ENCODE measurements around the gene VTI1A. TPM values are rescaled to one million over a fixed set of nuclear protein-coding genes. Genes with fewer than 3 reads are reported as not detected.
A peak's percentile ranks its signal among the peaks of the same experiment; 100 is the strongest.

VTI1A gene
- polyA plus RNA-seq, 6 donors from 2014 or later = 24.9 to 42.9 (median 40.3) TPM

GRCh38 chr10:112678987-112679386 is 232.0 kb downstream of the VTI1A start:
- H3K27me3 Mint-ChIP-seq = no peaks in the 10 kb centered on the region
- peaks cover 0 to 4% of the 10 kb centered on the region in 2 donors for H3K36me3 Mint-ChIP-seq

GRCh38 chr10:112679392-112679791 is 232.4 kb downstream of the VTI1A start:
- Mint-ChIP-seq H3K9me3 (no peaks in the 10 kb centered on the region), H3K27me3 (no peaks in the 10 kb centered on the region), H3K36me3 (peaks cover 0 to 4% of the 10 kb centered on the region in 2 donors), H3K4me1 (no peaks in the 10 kb centered on the region), H3K27ac (no peak overlapping the region), H3K4me3 (no peak overlapping the region)
- ATAC-seq (ENCODE audit: low read depth in 2 of 2) = no peak
- no peak for DNase-seq

More at GRCh38 chr10:112678987-112679386, 232.0 kb downstream of the VTI1A start:
- H3K9me3 Mint-ChIP-seq = no peaks in the 10 kb centered on the region
- H3K27ac Mint-ChIP-seq = no peak overlapping the region
- no peaks in the 10 kb centered on the region for H3K4me1 Mint-ChIP-seq
- H3K4me3 Mint-ChIP-seq = no peak overlapping the region
- DNase-seq (no peak), ATAC-seq (ENCODE audit: low read depth in 2 of 2) (no peak)

GRCh38 chr10:112680586-112680985 is 233.6 kb downstream of the VTI1A start:
- H3K4me1 Mint-ChIP-seq = no peaks in the 10 kb centered on the region
- peaks cover 7 to 12% of the 10 kb centered on the region in 2 donors for H3K36me3 Mint-ChIP-seq
- H3K27ac Mint-ChIP-seq = peak overlapping the region in 2 of 6 donors; percentile 15 to 33
- H3K27me3 Mint-ChIP-seq = no peaks in the 10 kb centered on the region
- no peak overlapping the region for H3K4me3 Mint-ChIP-seq
- no peak for ATAC-seq (ENCODE audit: low read depth in 2 of 2)
- DNase-seq = no peak
- H3K9me3 Mint-ChIP-seq = no peaks in the 10 kb centered on the region

- H3K36me3 Mint-ChIP-seq = peaks cover 19 to 27% of the 10 kb centered on the region in 2 donors
- no peak for ATAC-seq (ENCODE audit: low read depth in 2 of 2)
- no peak overlapping the region for H3K27ac Mint-ChIP-seq
- no peak for DNase-seq
- H3K4me3 Mint-ChIP-seq = no peak overlapping the region
- H3K4me1 Mint-ChIP-seq = peaks cover 0 to 3% (median 2%) of the 10 kb centered on the region in 3 donors
- no peaks in the 10 kb centered on the region for H3K27me3 Mint-ChIP-seq
- peaks cover 0 to 3% (median 0%) of the 10 kb centered on the region in 7 donors for H3K9me3 Mint-ChIP-seq
Measured at GRCh38 chr10:112687647-112688046, 240.6 kb downstream of the VTI1A start.

GRCh38 chr10:112689327-112690072 is 242.5 kb downstream of the VTI1A start:
- Mint-ChIP-seq H3K27ac (no peak overlapping the region), H3K27me3 (no peaks in the 10 kb centered on the region), H3K9me3 (peaks cover 0 to 3% (median 0%) of the 10 kb centered on the region in 7 donors), H3K36me3 (peaks cover 19 to 26% of the 10 kb centered on the region in 2 donors), H3K4me3 (no peak overlapping the region), H3K4me1 (peaks cover 0 to 3% (median 2%) of the 10 kb centered on the region in 3 donors)
- no peak for ATAC-seq (ENCODE audit: low read depth in 2 of 2)
- DNase-seq = no peak

- Mint-ChIP-seq H3K4me3 (no peak overlapping the region), H3K9me3 (no peaks in the 10 kb centered on the region), H3K4me1 (no peaks in the 10 kb centered on the region), H3K27ac (no peak overlapping the region), H3K27me3 (no peaks in the 10 kb centered on the region), H3K36me3 (peaks cover 0 to 6% of the 10 kb centered on the region in 2 donors)
- no peak for ATAC-seq (ENCODE audit: low read depth in 2 of 2)
- no peak for DNase-seq
Measured at GRCh38 chr10:112695539-112695938, 248.5 kb downstream of the VTI1A start.

GRCh38 chr10:112696592-112696991 is 249.6 kb downstream of the VTI1A start:
- peaks cover 0 to 7% of the 10 kb centered on the region in 2 donors for H3K36me3 Mint-ChIP-seq

GRCh38 chr10:112698133-112698817 is 251.3 kb downstream of the VTI1A start:
- no peak for ATAC-seq (ENCODE audit: low read depth in 2 of 2)
- no peak overlapping the region for H3K27ac Mint-ChIP-seq
- no peaks in the 10 kb centered on the region for H3K4me1 Mint-ChIP-seq

More at GRCh38 chr10:112696592-112696991, 249.6 kb downstream of the VTI1A start:
- H3K27ac Mint-ChIP-seq = no peak overlapping the region
- H3K9me3 Mint-ChIP-seq = no peaks in the 10 kb centered on the region
- DNase-seq (no peak), ATAC-seq (ENCODE audit: low read depth in 2 of 2) (no peak)
- no peaks in the 10 kb centered on the region for H3K4me1 Mint-ChIP-seq
- H3K4me3 Mint-ChIP-seq = no peak overlapping the region
- no peaks in the 10 kb centered on the region for H3K27me3 Mint-ChIP-seq

GRCh38 chr10:112698818-112699164 is 251.8 kb downstream of the VTI1A start:
- no peaks in the 10 kb centered on the region for H3K9me3 Mint-ChIP-seq
- peaks cover 0 to 13% of the 10 kb centered on the region in 2 donors for H3K36me3 Mint-ChIP-seq
- no peaks in the 10 kb centered on the region for H3K27me3 Mint-ChIP-seq
- no peak overlapping the region for H3K27ac Mint-ChIP-seq
- ATAC-seq (ENCODE audit: low read depth in 2 of 2) (no peak), DNase-seq (no peak)
- H3K4me3 Mint-ChIP-seq = no peak overlapping the region
- H3K4me1 Mint-ChIP-seq = no peaks in the 10 kb centered on the region

More at GRCh38 chr10:112698133-112698817, 251.3 kb downstream of the VTI1A start:
- H3K4me3 Mint-ChIP-seq = no peak overlapping the region
- H3K27me3 Mint-ChIP-seq = no peaks in the 10 kb centered on the region
- peaks cover 0 to 13% of the 10 kb centered on the region in 2 donors for H3K36me3 Mint-ChIP-seq
- DNase-seq = no peak
- H3K9me3 Mint-ChIP-seq = no peaks in the 10 kb centered on the region

- no peaks in the 10 kb centered on the region for H3K9me3 Mint-ChIP-seq
- no peaks in the 10 kb centered on the region for H3K27me3 Mint-ChIP-seq
- no peak overlapping the region for H3K4me3 Mint-ChIP-seq
- H3K4me1 Mint-ChIP-seq = no peaks in the 10 kb centered on the region
- peaks cover 0 to 14% of the 10 kb centered on the region in 2 donors for H3K36me3 Mint-ChIP-seq
- no peak for ATAC-seq (ENCODE audit: low read depth in 2 of 2)
- no peak for DNase-seq
- no peak overlapping the region for H3K27ac Mint-ChIP-seq
Measured at GRCh38 chr10:112700215-112700671, 253.2 kb downstream of the VTI1A start.

GRCh38 chr10:112701211-112701877 is 254.3 kb downstream of the VTI1A start:
- DNase-seq = no peak
- H3K27ac Mint-ChIP-seq = no peak overlapping the region
- H3K4me1 Mint-ChIP-seq = no peaks in the 10 kb centered on the region
- H3K27me3 Mint-ChIP-seq = no peaks in the 10 kb centered on the region
- H3K9me3 Mint-ChIP-seq = no peaks in the 10 kb centered on the region
- peaks cover 0 to 23% of the 10 kb centered on the region in 2 donors for H3K36me3 Mint-ChIP-seq
- H3K4me3 Mint-ChIP-seq = no peak overlapping the region
- no peak for ATAC-seq (ENCODE audit: low read depth in 2 of 2)

- H3K4me1 Mint-ChIP-seq = peaks cover 0 to 2% (median 0%) of the 10 kb centered on the region in 3 donors
- H3K36me3 Mint-ChIP-seq = peaks cover 0 to 23% of the 10 kb centered on the region in 2 donors
- H3K4me3 Mint-ChIP-seq = no peak overlapping the region
- no peak for ATAC-seq (ENCODE audit: low read depth in 2 of 2)
- no peak overlapping the region for H3K27ac Mint-ChIP-seq
- H3K27me3 Mint-ChIP-seq = no peaks in the 10 kb centered on the region
- no peak for DNase-seq
- no peaks in the 10 kb centered on the region for H3K9me3 Mint-ChIP-seq
Measured at GRCh38 chr10:112701878-112702255, 254.9 kb downstream of the VTI1A start.

- peak overlapping the region in 1 of 8 donors; percentile 22 for H3K4me3 Mint-ChIP-seq
- DNase-seq = no peak
- H3K36me3 Mint-ChIP-seq = peaks cover 0 to 16% of the 10 kb centered on the region in 2 donors
- no peak for ATAC-seq (ENCODE audit: low read depth in 2 of 2)
- H3K9me3 Mint-ChIP-seq = no peaks in the 10 kb centered on the region
- H3K27ac Mint-ChIP-seq = no peak overlapping the region
- H3K27me3 Mint-ChIP-seq = no peaks in the 10 kb centered on the region
- H3K4me1 Mint-ChIP-seq = peaks cover 0 to 2% (median 0%) of the 10 kb centered on the region in 3 donors
Measured at GRCh38 chr10:112706577-112706976, 259.6 kb downstream of the VTI1A start.
